Measurements from ENCODE around the gene TP53BP1.

Gene TP53BP1

GRCh38 chr15:43489191-43489590 is 3.8 kb downstream of the TP53BP1 start:
- DNase-seq (ENCODE audit: low read depth, low spot score), result no peak

- DNase-seq (ENCODE audit: low read depth, low spot score), result no peak
Observed at GRCh38 chr15:43488790-43489189, 4.2 kb downstream of the TP53BP1 start.

- no peak for DNase-seq (ENCODE audit: low read depth, low spot score)
Observed at GRCh38 chr15:43487271-43487895, 5.6 kb downstream of the TP53BP1 start.

- DNase-seq (ENCODE audit: low read depth, low spot score), result no peak
Observed at GRCh38 chr15:43484455-43484854, 8.5 kb downstream of the TP53BP1 start.

- DNase-seq (ENCODE audit: low read depth, low spot score), result no peak
Observed at GRCh38 chr15:43483297-43484128, 9.4 kb downstream of the TP53BP1 start.

- no peak for DNase-seq (ENCODE audit: low read depth, low spot score)
Observed at GRCh38 chr15:43473885-43474284, 19.1 kb downstream of the TP53BP1 start.

GRCh38 chr15:43471975-43472374 is 21.0 kb downstream of the TP53BP1 start:
- DNase-seq (ENCODE audit: low read depth, low spot score), result no peak

GRCh38 chr15:43469867-43470266 is 23.1 kb downstream of the TP53BP1 start:
- DNase-seq (ENCODE audit: low read depth, low spot score), result no peak

GRCh38 chr15:43465100-43465499 is 27.9 kb downstream of the TP53BP1 start:
- DNase-seq (ENCODE audit: low read depth, low spot score), result no peak

GRCh38 chr15:43463998-43464397 is 29.0 kb downstream of the TP53BP1 start:
- DNase-seq (ENCODE audit: low read depth, low spot score), result no peak

- no peak for DNase-seq (ENCODE audit: low read depth, low spot score)
Observed at GRCh38 chr15:43463507-43463906, 29.4 kb downstream of the TP53BP1 start.

GRCh38 chr15:43449981-43450380 is 43.0 kb downstream of the TP53BP1 start:
- no peak for DNase-seq (ENCODE audit: low read depth, low spot score)

- DNase-seq (ENCODE audit: low read depth, low spot score), result no peak
Observed at GRCh38 chr15:43446344-43446743, 46.6 kb downstream of the TP53BP1 start.

GRCh38 chr15:43441316-43441715 is 51.6 kb downstream of the TP53BP1 start:
- DNase-seq (ENCODE audit: low read depth, low spot score), result no peak

- peak; percentile 55 for DNase-seq (ENCODE audit: low read depth, low spot score)
Observed at GRCh38 chr15:43440721-43441281, 52.2 kb downstream of the TP53BP1 start.

GRCh38 chr15:43439268-43439667 is 53.7 kb downstream of the TP53BP1 start:
- DNase-seq (ENCODE audit: low read depth, low spot score), result no peak

- no peak for DNase-seq (ENCODE audit: low read depth, low spot score)
Observed at GRCh38 chr15:43436395-43436794, 56.6 kb downstream of the TP53BP1 start.

- no peak for DNase-seq (ENCODE audit: low read depth, low spot score)
Observed at GRCh38 chr15:43434446-43434845, 58.5 kb downstream of the TP53BP1 start.

GRCh38 chr15:43433661-43434303 is 59.2 kb downstream of the TP53BP1 start:
- DNase-seq (ENCODE audit: low read depth, low spot score), result no peak

- no peak for DNase-seq (ENCODE audit: low read depth, low spot score)
Observed at GRCh38 chr15:43433165-43433564, 59.8 kb downstream of the TP53BP1 start.

- no peak for DNase-seq (ENCODE audit: low read depth, low spot score)
Observed at GRCh38 chr15:43429687-43430086, 63.3 kb downstream of the TP53BP1 start.

GRCh38 chr15:43423793-43424192 is 69.2 kb downstream of the TP53BP1 start:
- no peak for DNase-seq (ENCODE audit: low read depth, low spot score)
